ENCODE data around the gene GPN1.
A peak's percentile ranks its signal among the peaks of the same experiment; 100 is the strongest.
"Not testable (repeated sequence)": the region's sequence is repeated elsewhere in the genome, so short reads cannot be mapped to it uniquely, and the experiment has no call there.

The GPN1 gene

DNA sequence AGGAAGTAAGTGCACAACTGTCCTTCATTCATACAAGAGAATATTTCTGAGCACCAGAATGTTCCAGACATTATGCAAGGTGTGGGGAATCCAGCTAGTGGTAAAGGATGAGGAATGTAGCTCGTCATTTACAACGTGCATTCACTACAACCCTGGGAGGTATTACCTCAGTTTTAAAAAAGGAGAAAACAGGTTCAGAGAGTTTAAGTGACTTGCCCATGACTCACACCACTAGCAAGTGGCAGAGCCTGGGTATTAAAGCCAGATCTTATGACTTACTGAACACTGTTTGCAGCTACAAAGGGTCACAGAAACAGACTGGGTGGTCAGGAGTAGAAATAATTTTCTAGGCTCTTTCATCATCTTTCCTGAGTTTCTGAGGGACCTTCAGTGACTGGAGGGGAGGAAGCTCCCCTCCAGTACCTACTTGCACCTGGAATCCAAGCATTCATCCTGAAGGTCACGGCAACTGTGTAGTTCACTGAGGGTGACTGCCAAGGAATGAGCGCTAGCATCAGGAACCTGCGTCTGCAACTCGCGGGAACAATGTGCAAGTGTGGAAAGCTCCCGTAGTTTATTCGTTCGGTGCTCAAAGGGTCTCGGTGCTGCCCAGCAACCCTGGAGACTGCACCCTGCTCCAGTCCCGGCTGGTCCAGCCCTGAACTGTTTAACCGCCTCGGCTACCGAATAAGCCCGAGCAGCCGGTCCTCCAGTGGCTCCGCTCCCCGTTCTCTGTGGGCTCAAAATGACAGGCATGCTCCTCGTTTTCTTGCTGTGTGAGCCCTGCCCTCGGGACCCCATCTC lies 685 bp upstream of the GPN1 start:
- DNase-seq (ENCODE audit: low read depth): peak; percentile 74

DNA sequence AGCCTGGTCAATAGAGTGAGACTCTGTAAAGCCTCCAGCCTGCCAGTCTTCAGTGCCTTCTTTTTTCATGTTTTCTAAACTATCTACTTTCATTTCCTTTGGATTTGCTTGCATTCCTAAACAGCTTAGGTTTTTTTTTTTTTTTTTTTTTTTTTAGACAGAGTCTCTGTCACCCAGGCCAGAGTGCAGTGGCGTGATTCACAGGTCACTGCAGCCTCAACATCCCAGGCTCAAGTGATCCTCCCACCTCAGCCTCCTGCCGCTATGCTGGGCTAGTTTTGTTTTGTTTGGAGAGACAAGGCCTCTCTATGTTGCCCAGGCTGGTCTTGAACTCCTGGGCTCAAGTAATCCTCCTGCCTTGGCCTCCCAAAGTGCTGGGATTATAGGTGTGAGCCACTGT lies 1.4 kb downstream of the GPN1 start:
- DNase-seq (ENCODE audit: low read depth): not testable (repeated sequence)

DNA sequence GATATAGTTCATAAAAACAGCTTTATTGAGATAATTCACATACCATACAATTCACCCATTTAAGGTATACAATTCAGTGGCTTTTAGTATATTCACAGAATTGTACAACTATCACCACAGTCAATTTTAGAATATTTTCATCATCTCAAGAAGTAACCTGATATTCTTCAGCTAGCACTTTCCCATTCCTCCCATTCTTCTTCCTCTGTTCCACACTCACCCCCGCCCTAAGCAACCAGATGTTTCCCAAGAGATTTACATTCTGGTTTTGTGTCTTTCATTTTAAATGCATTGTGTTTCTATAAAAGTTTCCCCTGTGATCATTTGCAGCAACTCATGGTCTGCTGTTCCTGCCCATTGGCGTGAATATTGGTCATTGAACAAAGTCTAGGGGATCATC lies 5.4 kb downstream of the GPN1 start:
- peak; percentile 13 for DNase-seq (ENCODE audit: low read depth)

DNA sequence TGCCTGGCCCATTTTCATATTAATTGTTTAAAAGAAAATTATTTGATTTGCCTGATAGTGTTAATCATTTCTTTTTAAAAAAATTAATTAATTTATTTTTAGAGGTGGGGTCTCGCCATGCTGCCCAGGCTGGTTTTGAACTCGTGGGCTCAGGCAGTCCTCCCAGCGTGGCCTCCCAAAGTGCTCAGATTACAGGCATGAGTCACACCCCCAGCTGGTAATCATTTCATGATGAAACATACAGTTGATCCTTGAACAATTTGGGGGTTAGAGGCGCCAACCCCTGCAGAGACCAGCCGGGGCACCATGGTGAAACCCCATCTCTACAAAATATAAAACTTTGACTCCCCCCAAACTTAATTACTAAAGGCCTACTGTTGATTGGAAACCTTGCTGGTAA lies 7.9 kb downstream of the GPN1 start:
- DNase-seq (ENCODE audit: low read depth): peak; percentile 9

DNA sequence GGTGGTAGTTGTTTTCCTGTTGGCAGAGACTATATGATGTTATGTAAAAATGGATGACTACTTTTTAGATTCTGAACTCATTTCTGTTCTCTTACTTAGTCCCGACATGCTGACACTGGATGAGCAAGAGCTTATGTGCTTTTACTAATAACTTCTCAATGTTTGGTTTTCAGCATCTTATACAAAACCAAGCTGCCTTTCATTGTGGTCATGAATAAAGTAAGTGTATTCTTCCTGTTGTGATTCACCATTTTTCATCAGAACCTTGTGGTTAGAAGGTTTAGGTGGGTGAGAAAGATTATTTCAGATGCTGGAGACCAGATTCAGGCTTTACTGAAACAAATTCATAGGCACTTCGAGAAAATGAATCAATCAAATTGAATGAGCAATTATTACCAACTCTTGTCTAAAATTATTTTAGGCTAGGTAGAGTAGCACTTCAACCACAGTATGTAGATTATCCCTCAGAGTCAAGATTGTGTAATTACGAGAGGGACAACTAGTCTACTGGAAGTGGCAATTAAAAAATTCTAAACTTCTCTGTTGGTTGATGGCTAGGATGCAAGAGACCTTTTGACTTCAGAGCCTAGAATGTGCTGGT lies 9.3 kb downstream of the GPN1 start:
- no peak for DNase-seq (ENCODE audit: low read depth)

DNA sequence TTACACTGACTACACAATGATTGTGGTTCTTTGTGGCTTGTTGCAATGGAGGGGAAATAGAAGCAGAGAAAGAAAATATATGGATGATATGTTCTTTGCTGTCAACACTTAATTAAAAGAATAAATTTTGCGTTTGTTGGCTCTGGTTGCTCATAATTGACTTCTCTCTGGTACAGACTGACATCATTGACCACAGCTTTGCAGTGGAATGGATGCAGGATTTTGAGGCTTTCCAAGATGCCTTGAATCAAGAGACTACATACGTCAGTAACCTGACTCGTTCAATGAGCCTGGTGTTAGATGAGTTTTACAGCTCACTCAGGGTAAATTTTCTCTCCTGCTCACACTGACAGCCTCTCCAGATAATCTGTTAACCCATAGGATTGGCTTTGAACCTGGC lies 9.9 kb downstream of the GPN1 start:
- no peak for DNase-seq (ENCODE audit: low read depth)

DNA sequence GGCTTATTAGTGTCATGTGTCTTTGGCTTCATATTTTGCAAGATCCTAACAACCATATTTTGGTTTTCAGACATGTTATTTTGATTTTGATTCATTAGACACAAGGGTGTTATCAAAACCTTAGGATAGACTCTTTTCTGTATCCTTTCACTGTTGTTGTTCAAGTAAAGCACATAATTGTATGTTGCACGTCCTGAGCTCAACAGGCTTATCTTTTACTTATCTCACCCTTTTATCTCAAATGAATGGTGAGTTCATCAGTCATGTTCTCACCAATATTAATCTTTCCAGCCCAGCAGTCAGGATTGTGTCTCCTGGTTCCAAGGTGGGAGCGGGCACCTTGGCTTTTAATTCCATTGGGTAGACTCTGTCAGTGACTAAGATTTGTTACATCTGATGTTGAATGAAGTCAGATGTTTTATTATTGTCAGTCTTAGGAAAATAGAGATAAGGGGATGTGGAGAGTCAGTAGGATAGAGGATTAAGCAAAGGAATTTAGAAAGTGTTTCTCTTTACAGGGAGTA lies 11.9 kb downstream of the GPN1 start:
- no peak for DNase-seq (ENCODE audit: low read depth)

DNA sequence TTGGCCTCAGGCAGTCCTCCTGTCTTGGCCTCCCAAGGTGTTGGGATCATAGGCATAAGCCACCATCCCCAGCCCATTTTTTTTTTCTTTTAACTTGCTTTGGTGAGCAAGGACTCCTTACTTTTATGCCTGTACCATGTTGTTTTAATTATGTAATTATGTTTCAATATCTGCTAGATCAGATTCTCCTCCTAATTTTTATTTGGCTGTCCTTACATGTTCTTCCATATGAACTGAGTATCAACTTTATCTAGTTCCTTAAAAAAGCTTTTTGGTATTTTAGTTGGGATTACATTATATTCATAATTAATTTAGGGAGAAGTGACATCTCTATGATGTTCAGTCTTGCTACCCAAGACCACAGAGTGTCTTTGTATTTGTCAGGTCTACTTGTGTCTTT lies 16.3 kb downstream of the GPN1 start:
- no peak for DNase-seq (ENCODE audit: low read depth)

DNA sequence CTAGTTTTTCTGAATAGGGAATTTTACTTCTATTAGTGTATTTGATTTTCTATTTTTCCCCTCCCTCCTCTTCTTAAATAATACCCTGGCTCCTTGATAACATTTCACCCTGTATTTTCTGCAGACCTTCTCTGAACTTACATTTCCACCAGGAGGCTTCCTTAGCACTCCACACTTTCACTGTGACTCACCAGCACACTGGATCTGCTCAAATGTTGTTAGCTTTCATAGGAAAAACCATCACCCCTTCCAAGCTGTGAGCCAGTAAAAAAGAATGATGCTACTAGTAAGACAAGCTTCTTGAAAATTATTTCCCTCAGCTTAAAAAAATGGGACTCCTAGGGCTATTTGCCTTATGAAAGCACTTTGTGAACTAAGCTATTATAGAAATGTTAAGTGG lies 18.4 kb downstream of the GPN1 start:
- no peak for DNase-seq (ENCODE audit: low read depth)

DNA sequence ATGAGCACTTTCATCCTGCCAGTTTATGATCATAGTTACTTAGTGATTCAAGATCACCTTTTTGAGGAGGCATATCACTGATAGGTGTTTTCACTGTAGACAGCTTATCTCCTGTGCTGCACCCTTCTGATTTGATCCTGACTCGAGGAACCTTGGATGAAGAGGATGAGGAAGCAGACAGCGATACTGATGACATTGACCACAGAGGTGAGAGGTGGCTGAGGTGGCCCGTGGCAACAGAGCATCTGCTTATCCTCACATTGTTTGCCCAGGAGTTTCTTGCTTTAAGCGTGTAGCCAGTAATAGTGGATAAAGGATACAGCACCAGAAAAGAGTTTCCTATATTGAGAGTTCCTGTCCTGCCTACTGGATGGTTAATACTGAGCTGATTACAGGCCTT lies 18.9 kb downstream of the GPN1 start:
- DNase-seq (ENCODE audit: low read depth): no peak

DNA sequence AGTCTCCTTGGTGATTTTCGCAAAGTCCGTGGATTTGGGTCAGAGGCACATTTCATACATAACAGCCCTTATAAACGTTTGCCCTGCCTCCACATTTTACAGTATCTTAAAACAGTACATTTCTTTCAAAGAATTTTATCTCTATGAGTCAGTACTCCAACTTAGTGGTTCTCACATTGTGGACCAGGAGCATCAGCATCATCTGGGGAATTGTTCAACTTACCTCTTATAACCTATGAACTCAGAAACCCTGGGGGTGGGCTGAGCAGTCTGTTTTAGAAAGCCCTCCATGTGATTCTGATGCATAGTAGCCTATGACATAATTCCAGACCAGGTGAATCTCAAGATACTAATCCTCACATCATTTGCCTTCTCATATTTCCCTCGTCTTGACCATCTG lies 22.2 kb downstream of the GPN1 start:
- no peak for DNase-seq (ENCODE audit: low read depth)

DNA sequence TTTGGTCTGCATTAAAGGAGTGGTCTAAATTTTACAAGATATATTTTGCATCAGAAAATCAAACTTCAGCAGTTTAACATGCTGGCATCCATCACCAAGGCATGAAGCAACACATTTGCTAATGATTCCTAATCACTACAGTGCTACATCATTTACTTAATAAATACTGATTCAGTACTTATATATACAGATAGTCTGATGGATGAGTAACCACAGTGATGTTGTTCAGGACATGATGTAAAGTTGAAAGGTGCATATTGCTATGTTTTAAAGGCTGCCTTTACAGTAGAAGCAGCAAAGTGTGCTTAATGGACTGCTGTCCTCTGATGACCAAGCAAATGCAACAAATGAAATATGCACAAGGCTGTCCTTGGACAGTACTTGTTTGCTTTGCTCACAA lies 23.5 kb downstream of the GPN1 start:
- DNase-seq (ENCODE audit: low read depth): no peak

DNA sequence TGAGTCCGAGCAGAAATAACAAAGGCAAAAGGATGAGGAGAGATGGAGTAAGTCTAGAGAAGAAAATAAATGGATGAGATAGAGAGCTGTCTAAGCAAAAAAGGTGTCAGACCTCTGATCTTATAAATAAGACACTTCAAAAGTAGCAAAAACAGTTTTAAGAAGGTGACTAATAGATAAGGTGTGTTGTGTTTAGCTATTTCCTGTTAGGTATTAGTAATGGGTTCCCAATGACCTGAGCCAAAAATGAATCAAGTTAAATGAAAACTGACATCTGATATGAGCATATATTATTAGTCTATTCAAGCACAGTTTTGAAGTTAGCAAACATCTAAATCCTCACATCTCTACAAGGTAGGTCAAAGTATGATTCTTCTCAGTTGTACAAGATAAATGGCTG lies 23.9 kb downstream of the GPN1 start:
- DNase-seq (ENCODE audit: low read depth): no peak

DNA sequence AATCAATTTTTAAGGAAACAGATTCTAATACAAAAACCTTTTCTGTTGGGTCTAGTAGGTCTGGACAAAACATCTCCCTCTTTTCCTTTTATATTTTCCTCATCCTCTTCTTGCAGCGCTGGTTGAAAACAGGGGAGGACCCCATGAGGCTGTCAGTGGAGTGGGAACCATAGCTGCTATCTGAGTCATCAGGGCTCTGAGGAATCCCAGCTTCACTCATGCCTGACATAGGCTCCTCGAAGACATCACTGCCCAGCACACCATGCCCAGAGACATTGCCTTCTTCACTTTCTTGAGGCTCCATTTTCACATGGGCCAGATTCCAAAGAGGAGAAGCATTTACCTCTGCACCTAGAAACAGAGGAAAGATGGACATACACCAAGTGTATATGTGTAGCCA lies 24.5 kb downstream of the GPN1 start:
- DNase-seq (ENCODE audit: low read depth): no peak

DNA sequence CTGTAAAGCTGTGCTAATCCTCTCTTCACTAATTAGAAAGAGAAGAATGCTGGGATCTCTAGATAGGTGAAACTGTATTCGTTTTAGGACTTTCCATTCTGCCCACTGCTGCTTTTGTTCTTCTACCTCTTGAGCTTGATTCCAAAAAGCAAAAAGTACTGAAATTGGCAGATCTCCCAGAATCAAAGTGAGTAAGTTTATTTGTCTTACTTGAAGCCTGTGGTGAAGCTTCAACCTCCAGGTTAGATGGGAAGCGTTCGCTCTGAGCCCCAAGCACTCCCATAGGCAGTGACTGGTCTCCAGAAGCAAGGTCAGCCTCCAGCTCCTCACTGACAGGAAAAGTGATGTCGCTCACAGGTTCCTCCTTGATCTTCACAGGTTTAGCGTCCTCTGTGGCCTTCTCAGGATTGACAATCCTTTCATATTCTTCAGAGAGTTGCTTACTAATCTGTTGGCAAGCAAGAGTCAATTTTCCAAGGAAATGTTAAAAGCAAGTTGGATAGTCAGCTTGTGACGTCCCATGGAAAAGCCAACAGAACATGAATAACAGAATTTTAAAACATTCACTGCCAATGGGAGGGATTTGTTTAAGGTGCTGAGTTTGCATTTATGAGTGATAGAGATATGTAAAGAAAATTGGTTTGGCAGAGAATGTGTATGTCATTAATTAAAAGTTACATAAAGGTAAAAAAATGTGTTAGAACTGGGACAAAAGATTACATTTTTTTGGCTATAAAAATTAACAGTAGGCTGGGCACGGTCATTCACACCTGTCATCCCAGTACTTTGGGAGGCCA lies 26.5 kb downstream of the GPN1 start:
- DNase-seq (ENCODE audit: low read depth): peak; percentile 6

DNA sequence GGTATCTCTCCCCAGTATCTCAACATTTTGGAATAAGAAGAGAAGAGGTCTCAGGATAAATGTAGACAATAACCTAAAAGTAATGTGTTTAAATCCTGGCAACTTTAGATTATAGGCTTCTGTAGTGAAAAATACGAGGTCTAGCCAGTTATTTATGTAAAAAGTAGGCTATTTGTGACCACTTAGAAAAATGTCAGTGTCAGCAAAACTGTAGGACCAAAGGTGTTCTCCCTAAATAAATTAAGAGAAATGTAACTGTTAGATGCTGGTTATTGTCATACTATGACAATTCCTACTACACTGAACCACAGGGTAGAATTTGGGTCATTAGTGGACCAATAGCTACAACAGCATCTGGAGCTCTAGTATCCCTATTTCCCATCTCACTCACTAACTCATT lies 32.5 kb downstream of the GPN1 start:
- DNase-seq (ENCODE audit: low read depth): no peak

DNA sequence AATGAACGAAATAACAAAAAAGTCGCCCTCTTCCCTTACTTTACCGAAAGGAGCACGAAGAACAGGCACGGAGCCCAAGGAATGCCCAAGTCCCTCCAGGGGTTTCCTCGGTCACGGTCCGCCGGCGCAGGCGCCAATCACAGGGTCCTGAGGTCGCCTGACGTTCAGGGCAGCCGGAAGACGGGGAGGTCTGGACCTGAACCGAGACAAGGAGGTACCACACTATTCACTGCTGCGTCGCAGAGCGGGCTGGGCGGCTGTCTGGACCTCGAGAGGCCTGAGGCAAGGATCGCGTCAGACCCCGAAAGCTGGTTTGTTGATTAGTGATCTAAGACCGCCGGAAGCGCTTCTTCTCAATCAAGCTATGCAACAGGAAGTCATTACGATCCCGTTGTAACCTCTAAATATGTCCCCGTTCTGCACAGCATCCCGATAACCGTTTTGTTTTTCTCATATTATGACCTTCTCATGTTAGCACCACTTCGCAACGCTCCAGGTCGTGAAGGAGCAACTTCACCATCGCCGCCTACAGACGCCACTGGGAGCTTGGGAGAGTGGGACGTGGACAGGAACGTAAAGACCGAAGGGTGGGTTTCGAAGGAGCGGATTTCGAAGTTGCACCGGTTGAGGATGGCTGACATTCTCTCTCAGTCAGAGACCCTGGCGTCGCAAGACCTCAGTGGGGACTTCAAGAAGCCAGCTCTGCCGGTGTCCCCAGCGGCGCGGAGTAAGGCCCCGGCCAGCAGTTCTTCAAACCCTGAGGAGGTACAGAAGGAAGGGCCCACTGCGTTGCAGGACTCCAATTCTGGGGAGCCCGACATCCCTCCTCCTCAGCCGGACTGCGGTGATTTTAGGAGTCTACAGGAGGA lies 34.7 kb downstream of the GPN1 start, which contains the start of the genes SLC4A1AP and SUPT7L:
Gene SLC4A1AP (plus strand): TSS at position 605 of the 869 bp plus-strand sequence. CDS start 26 bp downstream, at position 631.
Gene SUPT7L (minus strand): TSS at position 330 of the 869 bp plus-strand sequence. CDS start 1,422 bp downstream, outside the sequence.
- peak; percentile 87 for DNase-seq (ENCODE audit: low read depth)

DNA sequence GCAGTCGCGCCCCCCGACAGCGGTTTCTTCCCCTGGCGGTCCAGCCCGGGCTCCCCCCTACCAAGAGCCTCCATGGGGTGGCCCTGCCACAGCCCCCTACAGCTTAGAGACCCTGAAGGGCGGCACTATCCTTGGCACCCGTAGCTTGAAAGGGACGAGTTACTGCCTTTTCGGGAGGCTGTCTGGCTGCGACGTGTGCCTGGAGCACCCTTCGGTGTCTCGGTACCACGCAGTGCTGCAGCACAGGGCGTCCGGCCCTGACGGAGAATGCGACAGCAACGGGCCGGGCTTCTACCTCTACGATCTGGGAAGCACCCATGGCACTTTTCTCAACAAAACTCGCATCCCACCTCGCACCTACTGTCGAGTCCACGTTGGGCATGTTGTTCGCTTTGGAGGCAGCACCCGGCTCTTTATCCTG lies 35.3 kb downstream of the GPN1 start:
- no peak for DNase-seq (ENCODE audit: low read depth)

DNA sequence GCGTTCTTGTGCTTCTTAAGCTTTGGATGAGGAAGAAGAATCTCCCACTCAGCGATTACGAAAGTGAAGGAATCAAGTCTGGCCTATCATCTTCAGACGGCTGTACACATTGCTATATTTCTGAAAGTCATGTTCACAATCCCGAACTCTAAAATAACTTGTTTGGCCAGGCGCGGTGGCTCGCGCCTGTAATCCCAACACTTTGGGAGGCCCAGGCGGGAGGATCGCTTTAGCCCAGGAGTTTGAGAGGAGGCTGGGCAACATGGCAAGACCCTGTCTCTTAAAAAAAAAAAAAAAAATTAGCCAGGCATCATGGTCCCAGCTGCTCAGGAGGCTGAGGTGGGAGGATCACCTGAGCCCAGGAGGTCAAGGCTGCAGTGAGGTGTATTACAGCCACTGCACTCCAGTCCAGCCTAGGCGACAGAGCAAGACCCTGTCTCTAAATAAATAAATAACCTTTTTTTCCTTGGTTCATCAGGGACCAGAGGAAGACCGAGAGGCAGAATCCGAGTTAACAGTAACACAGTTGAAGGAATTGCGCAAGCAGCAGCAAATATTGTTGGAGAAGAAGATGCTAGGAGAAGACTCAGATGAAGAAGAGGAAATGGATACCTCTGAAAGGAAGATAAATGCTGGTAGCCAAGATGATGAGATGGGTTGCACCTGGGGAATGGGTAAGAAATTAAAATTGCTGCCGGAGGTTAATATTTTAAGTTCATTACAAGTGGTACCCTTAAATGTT lies 35.9 kb downstream of the GPN1 start:
- no peak for DNase-seq (ENCODE audit: low read depth)

DNA sequence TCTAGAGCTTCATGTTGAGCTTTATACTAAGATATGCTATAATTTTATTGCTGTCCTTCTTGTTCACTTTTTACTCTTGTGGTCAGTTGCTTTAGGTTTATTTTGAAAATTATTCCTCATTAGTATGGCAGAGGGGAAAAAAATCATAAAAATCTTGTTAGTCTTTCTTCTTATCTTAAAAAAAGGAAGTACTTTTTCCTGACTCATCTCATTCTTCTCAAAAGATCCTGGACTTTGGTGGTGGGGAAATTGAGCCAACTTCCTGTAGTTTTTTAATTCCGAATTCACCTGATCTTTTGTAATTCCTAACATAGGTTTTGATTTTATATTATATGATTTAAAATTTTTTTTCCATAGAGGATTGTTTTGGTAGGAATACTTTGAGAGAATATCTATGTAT lies 38.6 kb downstream of the GPN1 start:
- no peak for DNase-seq (ENCODE audit: low read depth)

DNA sequence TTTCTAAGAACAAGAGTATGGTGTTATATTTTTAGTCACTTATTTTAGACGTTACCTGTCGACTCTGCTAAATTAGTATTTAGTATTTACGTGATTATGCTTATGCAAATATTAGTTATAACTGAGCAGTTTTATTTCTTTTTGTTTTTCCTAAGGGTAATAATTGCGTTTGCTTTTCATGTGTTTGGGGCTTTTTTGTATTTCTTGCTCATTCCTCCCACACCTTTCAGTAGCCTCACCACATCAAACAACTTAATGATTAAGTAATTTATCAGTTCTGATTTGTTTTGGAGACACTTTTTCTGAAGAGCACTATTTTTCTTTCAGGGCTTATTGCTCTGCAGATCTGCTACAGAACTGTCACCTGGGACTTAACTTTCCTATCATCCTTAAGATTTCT lies 42.4 kb downstream of the GPN1 start:
- DNase-seq (ENCODE audit: low read depth): no peak

Measured in fibroblast of gingiva (primary cell).